GM12873 (cell line): Measurements from ENCODE around the gene PATL2.

Experiments used
- TF ChIP-seq, protein P1 (sequence below): IDR thresholded peaks from 2 replicates; pipeline ENCODE4 v1.5.1; 2012; ENCODE audit warnings: low read depth, mild to moderate bottlenecking, moderate library complexity, low read length, control low read depth; ENCODE audit not compliant: insufficient read depth; ENCODE audit errors: missing control alignments

Gene PATL2

DNA sequence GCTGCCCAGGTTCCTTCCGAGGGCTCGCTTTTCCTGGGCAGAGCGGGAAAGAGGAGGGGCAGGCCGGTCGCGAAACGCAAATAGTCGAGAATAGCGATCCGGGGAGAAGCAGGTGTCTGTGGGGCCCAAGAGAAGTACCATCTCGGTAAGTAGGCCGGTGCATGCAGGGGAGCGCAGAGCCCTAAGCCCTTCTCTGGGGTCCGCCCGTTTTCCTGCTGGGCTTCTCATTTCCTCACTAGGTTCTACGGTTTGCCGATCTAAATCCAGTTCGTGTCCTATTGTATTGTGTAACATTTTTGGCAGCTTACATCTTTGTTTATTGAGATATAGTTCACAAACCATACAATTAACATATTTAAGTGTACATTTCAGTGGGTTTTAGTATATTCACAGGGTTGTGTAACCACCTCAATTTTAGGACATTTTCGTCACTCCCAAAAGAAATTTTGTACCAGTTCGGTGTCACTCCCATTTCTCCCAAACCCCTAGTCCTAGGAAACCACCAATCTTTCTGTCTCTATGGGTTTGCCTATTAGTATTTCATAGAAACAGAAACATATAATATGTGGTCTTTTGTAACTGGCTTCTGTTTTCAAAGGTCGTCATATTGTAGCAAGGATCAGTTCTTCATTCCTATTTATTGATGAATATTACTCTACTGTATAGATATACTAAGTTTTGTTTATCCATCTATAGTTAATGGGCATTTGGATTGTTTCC, 18.4 kb upstream of the PATL2 start:
- TF ChIP-seq, protein P1, sequence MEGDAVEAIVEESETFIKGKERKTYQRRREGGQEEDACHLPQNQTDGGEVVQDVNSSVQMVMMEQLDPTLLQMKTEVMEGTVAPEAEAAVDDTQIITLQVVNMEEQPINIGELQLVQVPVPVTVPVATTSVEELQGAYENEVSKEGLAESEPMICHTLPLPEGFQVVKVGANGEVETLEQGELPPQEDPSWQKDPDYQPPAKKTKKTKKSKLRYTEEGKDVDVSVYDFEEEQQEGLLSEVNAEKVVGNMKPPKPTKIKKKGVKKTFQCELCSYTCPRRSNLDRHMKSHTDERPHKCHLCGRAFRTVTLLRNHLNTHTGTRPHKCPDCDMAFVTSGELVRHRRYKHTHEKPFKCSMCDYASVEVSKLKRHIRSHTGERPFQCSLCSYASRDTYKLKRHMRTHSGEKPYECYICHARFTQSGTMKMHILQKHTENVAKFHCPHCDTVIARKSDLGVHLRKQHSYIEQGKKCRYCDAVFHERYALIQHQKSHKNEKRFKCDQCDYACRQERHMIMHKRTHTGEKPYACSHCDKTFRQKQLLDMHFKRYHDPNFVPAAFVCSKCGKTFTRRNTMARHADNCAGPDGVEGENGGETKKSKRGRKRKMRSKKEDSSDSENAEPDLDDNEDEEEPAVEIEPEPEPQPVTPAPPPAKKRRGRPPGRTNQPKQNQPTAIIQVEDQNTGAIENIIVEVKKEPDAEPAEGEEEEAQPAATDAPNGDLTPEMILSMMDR = no peak

DNA sequence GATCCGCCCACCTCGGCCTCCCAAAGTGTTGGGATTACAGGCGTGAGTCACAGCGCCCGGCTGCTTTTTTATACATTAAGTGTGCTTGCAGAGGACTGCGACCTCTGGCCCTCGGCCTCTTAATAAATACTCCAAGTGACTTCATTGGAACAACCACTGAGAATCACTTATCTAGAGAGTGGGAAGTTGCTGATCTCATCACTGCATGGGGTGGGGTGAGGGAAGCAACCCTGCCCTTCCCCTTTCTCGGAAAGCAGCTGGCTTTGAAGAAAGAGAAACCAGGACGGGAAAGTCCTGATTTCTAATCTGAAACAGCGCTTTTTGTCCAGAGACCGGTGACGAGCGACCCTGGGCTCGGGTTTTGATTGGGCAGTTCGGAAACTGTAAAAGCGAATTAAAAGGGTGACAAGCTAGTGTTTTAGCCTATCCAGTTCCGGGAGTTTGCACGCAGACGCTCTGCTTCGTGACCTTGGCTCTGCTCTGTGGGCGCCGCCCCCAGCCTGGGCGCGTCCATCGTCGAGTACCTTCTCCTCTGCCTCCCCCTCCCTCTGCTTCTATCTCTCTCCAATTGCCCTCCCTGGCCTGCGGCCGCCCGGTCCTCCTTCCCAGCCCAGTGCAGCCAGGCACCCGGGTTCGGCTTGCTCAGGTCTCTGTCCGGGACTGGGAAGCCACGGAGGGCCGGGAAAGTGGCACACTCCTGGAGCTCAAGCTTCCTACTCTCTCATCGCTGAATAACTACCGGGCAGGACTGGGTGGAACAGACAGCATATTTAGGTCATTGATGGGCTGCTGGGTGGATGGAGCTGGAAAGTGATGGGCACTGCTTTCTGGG, 17.7 kb upstream of the PATL2 start:
- TF ChIP-seq, protein P1 = no peak

DNA sequence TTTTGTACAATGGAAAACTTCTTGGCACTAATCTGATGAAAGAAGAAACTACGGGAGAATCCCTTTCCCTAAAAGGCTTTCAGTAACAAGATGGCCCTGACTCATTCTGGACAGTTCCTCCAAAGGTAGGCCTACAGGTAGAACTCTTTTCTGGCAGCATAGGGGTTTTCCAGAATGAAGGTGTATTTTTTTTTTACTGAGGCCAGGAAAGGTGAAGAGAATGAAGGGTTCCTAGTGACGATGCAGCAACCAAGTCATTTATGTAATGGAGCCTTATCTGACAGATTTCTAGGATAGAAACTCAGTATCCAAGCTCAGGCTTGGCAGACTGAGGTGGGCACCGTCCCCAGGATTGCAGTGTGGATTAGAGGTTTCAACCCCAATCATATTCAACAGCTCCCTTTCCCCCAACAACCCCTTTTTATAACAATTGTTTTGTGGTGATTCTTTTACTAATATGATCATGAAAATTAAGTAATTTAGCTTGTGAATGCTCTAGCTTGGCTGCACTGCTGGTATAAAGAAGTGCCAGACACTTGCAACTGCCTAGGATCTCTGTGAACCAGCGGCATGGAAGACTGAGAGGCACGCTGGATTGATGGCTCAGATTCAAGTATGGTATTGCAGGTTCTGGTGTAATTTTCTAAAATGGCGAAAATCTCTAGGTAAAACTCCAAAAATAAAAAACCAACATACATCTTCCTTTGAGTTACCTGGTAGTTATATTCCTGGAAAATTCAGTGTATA, 16.5 kb upstream of the PATL2 start:
- TF ChIP-seq, protein P1 = no peak

DNA sequence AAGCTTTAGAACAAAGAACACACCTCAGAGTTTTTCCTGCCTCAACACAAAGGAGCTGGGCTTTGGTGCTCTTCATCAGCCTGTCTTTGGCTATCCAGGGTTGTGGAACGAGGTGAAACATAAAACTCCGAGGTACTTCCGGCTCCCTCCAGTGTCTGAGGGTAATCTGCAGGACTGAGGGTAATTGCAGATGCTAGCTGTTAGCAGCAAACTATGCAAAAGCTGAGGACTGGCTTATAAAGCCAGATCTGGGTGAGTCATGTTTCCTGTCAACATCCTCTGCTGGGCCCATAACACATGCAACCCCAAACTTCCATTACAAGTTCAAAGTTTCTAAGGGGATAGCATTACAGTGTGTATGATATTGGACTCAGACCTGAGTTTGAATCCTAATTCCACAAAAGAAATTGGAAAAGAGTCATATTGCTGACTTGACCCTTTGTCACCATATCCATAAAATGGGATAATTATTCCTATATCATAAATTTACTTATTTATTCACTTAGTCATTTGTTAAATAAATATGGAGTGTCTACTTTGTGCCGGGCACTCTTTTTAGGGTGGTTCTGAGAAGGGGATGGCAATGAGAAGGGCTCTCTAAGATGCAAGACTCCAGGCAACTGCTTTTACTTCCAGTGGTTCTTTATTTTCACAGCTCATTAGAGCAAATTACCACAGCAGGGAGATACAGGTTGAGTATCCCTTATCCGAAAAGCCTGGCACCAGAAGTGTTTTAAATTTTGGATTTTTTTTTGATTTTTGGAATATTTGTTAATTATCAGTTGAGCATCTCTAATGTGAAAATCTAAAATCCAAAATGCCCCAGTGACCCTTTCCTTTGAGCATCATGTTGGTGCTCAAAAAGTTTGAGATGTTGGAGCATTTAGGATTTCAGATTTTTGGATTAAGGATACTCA, 15.7 kb upstream of the PATL2 start:
- TF ChIP-seq, protein P1 = no peak

DNA sequence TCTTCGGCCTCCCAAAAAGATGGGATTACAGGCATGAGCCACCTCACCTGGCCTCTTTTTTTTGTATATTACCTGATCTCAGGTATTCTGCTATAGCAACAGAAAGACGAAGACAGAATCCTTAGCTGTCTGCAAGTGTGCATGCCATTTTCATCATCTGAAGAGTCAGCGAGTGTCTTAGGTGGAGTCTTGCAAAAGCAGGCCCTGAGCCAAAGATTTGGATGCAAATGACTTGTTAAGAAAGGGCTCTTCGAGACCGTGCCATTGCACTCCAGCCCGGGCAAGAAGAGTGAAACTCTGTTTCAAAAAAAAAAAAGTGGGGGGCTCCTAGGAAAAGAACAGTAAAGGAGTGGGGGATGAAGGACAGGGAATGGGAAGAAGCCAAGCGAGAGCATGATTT, 15.0 kb upstream of the PATL2 start:
- TF ChIP-seq, protein P1 = no peak

DNA sequence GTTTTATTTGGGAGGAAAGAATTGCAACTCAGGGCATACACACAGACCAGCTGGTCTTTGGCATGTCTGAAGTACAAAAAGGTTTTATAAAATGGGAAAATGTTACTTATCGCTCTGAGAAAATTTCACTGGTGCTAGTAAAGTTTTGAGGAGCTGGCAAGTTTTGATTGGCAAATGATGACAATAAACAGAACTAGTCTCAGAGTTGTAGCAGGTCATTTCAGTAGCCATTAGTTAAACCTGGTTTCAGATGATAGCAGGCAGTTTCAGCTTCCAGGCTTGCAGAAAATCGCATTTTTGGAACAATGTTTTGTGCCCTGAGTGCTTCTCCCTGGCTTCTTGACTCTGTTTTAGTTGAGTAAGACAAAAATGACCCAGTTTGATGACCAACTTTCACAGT, 10.9 kb upstream of the PATL2 start:
- TF ChIP-seq, protein P1 = no peak
